SW 1271 (cell line): ENCODE measurements around the gene EPC1.

Source experiments
- DNase-seq, 2 experiments: peaks; one replicate each; lab custom pipeline; 2025; lab: John Stamatoyannopoulos, UW

Gene EPC1

DNA sequence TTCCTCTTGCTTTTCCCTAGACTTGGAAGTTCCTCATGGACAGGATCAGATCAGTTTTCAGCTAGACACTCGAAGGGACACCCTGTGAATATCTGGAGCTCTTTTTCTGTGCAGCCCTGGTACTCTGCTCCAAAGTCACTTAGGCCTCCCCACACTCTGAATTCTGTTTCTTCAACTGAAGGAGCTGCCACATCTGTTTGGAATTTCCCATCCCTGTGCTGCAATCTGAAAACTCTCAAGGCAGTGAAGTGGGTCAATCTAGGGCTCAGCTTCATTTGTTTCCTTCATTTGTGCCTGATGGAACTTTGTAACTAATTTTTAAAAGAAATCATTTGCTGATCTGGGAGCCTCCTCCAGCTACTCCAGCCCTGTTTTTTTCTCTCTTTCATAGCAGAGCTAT lies 9.6 kb downstream of the EPC1 start:
- no peak for DNase-seq

GRCh38 chr10:32333849-32334248 lies 13.1 kb downstream of the EPC1 start:
- no peak for DNase-seq

DNA sequence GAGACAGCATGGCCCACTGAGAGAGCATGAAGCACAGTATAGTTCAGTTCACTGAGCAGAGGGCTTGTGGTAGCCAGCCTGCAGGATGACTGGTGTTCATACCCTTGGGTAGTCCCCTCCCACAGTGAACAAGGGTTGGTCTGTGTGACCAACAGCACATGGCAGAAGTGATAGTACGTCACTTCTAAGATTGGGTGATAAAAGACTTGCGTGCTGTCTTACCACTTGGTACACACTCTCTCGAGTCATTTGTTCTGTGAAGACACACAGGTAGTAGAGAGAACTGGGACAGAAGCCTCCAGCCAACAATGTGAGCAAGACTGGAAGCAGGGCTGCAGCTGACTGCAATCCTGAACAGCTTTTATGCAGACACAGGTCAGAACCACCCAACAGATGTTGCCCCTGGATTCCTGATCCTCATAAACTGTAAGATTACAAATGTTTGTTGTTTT lies 14.6 kb downstream of the EPC1 start:
- DNase-seq, result no peak

DNA sequence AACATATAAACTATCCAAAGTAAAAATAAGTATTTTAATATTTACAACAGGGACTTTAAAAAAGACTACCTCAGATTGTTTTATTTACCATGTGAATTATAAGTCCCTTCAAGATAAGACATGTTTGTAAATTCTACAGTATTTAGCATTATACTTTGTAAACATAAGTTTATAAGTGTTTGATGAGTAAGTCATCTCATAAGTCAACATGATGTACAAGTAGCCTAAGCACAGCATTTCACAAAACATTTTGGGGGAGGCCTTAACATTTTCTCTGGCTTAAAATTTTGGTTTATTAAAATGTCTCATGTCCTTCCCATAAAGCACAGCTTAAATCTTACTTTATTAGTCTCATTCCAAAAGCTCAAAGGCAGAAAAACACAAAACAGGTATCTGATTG lies 15.4 kb downstream of the EPC1 start:
- DNase-seq, result no peak

GRCh38 chr10:32330214-32330613 lies 16.7 kb downstream of the EPC1 start:
- no peak for DNase-seq

GRCh38 chr10:32329061-32329460 lies 17.9 kb downstream of the EPC1 start:
- DNase-seq, result no peak

DNA sequence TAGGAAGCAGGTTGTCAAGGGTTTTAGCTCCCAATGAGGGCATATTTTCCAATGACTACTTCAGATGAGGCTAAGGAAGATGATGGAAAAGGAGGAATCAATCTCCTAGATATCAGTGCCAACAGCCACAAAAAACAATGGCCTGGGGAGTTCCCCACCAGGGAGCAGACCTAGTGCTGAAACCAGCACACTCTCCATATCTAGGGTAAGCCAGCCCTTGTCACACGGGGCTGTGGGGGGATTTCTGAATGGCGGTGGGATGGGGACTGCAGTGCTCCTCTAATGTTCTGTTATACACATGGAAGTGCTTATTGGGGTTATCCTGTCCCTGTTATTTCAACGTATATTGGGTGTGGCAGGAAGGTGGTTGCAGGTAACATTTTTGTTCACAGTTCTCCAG lies 18.5 kb downstream of the EPC1 start:
- no peak for DNase-seq

GRCh38 chr10:32327364-32327691 lies 19.6 kb downstream of the EPC1 start:
- DNase-seq, result no peak

DNA sequence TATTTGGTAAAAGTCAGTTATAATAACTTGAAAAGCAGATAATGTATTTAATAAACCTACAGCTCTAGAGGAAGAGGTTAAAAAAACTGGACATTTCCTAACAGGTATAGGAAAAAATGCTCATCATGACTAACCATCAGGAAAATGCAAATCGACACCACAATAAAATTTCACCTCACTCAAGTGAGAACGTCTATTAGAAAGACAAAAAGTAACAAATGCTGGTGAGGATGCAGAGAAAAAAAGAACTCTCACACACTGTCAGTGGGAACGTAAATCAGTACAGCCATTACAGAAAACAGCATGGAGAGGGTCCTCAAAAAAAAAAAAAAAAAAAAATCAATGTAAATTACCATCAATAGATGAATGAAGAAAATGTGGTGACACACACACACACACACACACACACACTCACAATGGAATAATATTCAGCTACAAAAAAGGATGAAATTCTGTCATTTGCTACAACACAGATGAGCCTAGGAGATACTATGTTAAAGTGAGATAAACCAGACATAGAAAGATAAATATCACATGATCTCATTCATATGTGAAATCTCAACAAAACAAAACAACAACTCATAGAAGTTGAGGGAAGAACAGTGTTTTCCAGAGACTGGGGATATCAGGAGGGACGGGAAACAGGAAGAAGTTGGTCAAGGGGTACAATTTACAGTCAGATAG lies 20.1 kb downstream of the EPC1 start:
- no peak for DNase-seq

DNA sequence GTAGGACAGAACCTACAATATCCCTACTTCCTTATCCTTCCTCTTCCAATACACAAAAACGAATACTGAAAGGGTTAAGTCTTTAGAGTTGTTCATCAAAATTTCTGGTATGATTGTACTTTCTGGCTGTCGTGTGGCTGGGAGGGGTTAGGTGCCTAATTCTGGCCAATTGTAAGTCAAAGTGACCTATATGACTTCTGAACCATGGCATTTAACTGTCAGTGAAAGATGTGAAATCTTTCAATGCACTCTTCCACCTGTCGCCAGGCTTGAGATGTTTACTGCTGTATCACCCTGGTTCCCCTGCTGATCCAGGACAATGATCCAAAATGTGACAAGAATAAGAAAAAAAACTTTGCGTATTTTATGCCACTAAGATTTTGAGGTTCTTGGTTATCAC lies 20.8 kb downstream of the EPC1 start:
- no peak for DNase-seq

GRCh38 chr10:32323051-32323450 lies 23.9 kb downstream of the EPC1 start:
- DNase-seq, result no peak

DNA sequence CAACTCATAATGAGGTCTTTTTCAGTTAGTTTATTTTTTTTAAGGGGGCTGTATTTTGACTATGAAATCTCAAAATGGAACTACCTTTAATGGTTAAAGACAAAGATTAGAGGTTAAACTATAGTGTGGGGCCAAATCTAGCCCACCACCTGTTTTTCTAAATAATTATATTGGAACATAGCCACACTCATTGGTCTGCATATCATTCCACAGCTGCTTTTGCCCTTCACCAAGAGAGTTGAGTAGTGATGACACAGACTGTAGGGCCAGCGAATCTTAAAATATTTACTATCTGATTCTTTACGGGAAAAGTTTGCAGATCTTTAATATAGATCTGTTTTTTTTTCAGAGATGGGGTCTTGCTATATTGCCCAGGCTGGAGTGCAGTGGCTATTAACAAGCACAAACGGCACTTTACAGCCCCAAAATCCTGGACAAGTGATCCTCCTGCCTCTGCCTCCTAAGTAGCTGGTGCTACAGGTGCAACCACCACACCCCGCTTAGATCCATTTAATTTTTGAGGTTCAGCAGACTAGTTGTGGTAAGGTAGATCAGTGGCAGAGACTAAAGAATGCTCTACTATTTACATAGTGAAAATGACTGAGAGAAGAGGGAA lies 25.8 kb downstream of the EPC1 start:
- no peak for DNase-seq

DNA sequence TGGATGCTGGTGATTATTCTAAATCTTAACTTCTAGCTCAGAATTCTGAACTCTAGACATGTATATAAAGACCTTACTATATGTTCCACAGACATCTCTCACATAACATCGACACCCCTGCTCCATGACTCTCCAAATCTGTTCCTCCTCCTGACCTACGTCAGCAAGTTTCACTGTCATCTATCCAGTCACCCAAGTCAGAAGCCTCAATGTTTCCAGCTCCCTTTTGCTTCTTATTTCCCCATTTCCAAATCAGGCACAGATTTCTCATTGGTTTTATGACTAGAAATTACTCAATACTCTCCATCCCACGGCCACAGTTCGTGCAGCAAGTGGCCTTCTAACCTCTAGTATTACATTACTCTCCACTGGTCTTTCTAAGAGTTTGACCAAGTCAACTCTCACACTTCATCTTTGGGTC lies 28.5 kb downstream of the EPC1 start:
- no peak for DNase-seq

DNA sequence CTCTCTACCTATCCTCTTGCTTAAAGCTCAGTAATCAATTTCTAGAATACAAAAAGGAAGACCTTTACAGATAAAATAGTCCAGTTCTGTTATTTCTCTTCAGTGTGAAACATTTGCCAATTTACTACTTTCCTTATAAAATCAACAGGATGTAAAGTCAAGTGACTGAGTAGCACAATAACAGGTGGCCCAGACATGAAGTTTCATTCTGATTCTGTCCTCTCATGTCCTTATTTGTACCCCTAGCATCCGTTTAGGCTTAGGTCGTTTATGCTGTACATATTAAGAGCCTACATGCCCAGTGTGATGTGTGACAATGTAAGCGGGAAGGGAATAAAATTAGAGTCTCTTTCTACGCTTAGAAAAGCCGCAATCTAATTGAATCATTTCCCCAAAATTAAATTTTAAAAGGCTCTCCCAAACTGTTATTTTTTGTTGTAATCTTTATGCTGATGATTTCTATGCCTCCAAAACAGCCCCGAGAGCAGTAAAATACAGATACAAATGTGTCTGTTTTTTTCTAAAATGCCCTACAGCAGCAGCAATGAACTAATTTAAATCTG lies 29.1 kb downstream of the EPC1 start:
- no peak for DNase-seq

DNA sequence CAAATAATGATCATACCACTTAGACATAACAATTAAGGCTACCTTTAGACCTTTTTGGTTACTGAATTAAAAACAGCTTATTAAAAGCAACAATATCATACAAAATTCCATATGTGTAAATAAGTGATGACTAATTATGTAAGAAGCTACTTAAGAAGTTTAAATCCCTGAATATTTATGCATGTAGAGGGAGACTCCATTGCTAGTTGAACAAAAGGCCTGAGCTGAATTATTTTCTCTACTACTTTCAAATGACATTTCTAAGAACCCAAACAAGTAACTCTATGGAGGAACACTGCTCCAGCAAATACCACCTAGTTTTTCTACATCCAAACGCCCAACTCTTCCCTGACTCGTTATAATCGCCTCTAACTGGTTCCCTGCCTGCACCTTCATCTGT lies 31.5 kb downstream of the EPC1 start:
- no peak for DNase-seq

GRCh38 chr10:32314588-32314987 lies 32.4 kb downstream of the EPC1 start:
- no peak for DNase-seq

DNA sequence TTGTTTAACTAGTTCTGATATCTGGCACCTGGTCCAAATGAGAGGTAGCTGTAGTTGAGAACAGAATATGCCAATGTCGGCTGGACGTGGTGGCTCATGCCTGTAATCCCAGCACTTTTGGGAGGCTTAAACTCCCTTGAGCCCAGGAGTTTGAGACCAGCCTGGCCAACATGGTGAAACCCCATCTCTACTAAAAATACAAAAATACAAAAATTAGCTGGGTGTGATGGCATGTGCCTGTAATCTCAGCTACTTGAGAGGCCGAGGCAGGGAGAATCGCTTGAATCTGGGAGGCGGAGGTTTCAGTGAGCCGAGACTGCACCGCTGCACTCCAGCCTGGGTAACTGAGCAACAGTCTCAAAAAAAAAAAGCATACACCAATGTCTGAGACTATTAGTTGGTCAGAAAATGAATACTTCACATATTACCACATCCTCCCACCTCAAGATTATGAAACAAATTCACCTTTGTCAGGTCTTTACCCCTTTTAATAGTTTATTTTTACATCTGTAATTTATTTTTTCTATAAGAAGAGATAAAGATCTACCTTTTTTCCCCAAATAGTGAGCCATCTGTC lies 38.8 kb downstream of the EPC1 start:
- no peak for DNase-seq

DNA sequence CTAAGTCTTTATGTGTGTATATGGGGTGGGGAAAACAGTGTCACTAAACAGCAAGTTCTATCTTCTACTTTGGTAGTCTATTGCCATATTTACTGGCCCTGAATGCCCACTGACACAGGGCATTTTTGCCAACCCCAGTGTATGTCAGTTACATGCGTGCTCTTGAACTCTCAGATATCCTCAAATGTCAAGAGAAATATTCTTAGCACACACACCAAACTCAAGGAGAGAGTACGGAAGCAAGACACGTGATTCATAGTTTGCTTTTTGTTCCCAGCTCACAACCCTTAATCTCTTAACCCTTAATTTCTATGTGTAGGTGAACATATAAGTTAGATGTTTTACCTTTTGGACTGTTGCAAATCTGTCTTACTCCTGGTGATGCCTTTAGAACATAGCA lies 39.3 kb downstream of the EPC1 start:
- no peak for DNase-seq

- DNase-seq, result no peak
Measured at GRCh38 chr10:32299354-32299980, 47.5 kb downstream of the EPC1 start.

DNA sequence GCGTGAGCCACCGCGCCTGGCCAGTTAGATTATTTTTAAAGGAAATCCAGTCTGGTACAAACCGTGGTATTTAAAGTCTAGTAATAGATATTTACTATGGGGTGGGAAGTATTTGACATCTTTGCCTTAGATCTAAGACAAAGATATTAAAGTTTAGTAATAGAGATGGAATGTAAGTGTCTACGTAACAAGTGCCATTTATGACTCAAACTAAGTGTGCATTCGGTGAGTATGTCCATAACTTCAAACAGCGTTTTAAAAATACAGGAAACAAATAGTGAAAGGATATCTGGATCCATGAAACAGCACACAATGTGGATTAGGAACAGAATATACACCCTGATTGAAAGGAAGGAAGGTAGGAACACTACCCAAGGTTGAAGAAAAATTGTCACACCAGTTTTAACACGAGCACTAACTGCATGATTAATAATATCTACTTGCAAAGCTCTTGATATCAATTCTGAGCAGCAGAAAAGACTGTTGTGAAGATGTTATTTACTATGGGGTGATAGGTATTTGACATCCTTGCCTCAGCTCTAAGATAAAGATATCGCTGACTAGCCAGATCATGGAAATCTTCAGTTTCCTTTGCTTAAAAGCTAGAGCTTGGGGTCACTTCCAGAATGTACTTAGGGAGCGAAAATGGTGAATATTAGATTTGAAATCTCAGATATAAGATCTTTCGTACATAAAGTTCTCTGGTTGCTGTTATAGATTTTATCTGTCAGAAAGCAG lies 48.7 kb downstream of the EPC1 start:
- DNase-seq, result peak; percentile 20 to 76

DNA sequence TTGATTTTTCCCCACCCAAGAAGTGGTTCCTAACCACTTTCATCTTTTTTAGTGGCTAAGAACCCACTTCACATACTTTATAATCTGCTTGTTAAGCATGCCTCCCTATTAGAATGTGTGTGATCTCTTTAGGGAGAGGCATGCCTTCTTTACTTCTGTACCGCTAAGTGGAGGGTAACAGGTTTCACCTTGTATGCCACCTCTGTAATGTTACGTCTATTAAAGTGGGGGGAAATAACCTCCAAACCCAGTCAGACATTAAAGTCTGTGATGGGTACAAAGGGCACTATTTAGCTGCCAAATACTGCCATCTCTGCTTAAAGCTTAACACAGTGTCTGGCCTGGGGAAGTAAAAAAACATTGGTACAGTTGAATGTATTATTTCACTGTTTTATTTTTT lies 51.9 kb downstream of the EPC1 start:
- DNase-seq, result no peak

DNA sequence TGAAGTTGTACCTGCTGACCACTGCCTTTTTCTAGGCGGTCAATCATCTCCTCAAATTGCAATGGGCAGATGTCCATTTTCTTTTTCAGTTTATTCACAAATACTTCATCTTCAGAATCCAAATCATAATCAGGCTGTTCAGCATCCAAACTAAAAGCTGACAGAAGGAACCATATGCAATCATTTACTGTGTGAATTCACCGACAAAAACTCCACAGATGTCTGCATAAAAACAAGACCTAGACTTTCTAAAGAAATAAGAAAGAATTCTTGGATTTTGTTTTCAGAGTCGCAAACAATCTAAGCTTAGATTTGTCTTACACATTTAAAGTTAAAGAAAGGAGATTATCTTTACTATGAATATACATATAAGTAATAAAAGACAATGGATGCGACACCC lies 53.4 kb downstream of the EPC1 start:
- DNase-seq, result no peak
